Measurements from ENCODE around the gene ASTN2. TPM values are rescaled to one million over a fixed set of nuclear protein-coding genes. Genes with fewer than 3 reads are reported as not detected.

Gene ASTN2
- total and polyA plus RNA-seq, 9 of the 15 experiments (the other 6 are each of a cell fraction or from before 2014, with no cell fraction given), result 0.56 to 3.5 (median 1.9) TPM

DNA sequence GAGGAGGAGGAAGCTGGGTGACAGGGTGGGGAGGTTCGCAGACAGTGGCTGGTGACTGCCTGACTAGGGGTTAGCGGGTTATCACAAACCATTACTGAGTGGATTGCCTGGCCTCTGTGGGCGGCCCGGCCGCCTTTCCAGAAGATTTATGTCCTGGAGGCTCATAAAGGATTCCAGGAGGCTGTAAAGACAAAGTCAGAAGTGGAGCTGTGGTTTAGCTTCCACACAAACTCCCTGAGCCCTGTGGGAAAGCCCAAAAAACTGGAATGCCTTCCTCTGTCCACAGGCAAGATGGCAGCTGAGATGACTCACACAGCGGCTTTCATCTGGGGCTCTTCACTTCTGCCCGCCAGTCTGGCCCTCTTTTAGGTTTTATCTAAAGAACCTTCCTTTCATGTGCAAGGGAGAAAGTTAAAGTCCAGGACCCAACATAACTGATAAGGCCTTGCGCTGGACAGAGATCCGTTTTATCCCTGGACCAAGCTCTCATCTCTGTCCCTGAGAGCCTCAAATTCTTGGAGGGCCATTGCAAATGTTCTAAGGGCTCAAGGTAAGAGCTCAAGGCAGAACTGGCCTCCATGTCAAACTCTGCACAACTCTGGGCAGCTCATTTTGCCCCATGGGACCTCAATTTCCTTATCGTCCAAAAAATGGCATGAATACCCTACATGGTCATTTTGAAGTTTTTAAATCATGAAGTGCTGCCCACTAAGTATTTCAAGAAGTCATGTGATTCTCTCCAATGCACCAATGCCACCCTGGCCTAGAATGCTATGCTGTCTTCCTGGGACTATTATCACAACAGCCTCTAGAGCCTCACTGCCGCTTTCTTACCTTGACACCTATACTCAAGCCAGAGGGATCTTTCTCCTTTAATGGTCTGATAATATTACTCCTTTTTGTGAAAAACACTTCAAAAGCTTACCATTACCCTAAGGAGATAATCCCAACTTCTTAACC, 977.2 kb downstream of the ASTN2 start (continued):
- TF ChIP-seq, protein P1, sequence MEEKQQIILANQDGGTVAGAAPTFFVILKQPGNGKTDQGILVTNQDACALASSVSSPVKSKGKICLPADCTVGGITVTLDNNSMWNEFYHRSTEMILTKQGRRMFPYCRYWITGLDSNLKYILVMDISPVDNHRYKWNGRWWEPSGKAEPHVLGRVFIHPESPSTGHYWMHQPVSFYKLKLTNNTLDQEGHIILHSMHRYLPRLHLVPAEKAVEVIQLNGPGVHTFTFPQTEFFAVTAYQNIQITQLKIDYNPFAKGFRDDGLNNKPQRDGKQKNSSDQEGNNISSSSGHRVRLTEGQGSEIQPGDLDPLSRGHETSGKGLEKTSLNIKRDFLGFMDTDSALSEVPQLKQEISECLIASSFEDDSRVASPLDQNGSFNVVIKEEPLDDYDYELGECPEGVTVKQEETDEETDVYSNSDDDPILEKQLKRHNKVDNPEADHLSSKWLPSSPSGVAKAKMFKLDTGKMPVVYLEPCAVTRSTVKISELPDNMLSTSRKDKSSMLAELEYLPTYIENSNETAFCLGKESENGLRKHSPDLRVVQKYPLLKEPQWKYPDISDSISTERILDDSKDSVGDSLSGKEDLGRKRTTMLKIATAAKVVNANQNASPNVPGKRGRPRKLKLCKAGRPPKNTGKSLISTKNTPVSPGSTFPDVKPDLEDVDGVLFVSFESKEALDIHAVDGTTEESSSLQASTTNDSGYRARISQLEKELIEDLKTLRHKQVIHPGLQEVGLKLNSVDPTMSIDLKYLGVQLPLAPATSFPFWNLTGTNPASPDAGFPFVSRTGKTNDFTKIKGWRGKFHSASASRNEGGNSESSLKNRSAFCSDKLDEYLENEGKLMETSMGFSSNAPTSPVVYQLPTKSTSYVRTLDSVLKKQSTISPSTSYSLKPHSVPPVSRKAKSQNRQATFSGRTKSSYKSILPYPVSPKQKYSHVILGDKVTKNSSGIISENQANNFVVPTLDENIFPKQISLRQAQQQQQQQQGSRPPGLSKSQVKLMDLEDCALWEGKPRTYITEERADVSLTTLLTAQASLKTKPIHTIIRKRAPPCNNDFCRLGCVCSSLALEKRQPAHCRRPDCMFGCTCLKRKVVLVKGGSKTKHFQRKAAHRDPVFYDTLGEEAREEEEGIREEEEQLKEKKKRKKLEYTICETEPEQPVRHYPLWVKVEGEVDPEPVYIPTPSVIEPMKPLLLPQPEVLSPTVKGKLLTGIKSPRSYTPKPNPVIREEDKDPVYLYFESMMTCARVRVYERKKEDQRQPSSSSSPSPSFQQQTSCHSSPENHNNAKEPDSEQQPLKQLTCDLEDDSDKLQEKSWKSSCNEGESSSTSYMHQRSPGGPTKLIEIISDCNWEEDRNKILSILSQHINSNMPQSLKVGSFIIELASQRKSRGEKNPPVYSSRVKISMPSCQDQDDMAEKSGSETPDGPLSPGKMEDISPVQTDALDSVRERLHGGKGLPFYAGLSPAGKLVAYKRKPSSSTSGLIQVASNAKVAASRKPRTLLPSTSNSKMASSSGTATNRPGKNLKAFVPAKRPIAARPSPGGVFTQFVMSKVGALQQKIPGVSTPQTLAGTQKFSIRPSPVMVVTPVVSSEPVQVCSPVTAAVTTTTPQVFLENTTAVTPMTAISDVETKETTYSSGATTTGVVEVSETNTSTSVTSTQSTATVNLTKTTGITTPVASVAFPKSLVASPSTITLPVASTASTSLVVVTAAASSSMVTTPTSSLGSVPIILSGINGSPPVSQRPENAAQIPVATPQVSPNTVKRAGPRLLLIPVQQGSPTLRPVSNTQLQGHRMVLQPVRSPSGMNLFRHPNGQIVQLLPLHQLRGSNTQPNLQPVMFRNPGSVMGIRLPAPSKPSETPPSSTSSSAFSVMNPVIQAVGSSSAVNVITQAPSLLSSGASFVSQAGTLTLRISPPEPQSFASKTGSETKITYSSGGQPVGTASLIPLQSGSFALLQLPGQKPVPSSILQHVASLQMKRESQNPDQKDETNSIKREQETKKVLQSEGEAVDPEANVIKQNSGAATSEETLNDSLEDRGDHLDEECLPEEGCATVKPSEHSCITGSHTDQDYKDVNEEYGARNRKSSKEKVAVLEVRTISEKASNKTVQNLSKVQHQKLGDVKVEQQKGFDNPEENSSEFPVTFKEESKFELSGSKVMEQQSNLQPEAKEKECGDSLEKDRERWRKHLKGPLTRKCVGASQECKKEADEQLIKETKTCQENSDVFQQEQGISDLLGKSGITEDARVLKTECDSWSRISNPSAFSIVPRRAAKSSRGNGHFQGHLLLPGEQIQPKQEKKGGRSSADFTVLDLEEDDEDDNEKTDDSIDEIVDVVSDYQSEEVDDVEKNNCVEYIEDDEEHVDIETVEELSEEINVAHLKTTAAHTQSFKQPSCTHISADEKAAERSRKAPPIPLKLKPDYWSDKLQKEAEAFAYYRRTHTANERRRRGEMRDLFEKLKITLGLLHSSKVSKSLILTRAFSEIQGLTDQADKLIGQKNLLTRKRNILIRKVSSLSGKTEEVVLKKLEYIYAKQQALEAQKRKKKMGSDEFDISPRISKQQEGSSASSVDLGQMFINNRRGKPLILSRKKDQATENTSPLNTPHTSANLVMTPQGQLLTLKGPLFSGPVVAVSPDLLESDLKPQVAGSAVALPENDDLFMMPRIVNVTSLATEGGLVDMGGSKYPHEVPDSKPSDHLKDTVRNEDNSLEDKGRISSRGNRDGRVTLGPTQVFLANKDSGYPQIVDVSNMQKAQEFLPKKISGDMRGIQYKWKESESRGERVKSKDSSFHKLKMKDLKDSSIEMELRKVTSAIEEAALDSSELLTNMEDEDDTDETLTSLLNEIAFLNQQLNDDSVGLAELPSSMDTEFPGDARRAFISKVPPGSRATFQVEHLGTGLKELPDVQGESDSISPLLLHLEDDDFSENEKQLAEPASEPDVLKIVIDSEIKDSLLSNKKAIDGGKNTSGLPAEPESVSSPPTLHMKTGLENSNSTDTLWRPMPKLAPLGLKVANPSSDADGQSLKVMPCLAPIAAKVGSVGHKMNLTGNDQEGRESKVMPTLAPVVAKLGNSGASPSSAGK (IDR thresholded peaks at IDR 0.05), result no peak; the same call in 1 of the 2 replicates
- TF ChIP-seq ZNF217 (CRISPR knock-in tag; IDR thresholded peaks at IDR 0.05) (no peak), MXI1 (IDR thresholded peaks at IDR 0.05; ENCODE audit: low read depth, low read length) (no peak), ZNF41 (CRISPR knock-in tag; conservative IDR thresholded peaks at IDR 0.05) (peak; percentile 38; the same call in 1 of the 2 replicates), ZNF444 (CRISPR knock-in tag; IDR thresholded peaks at IDR 0.05) (no peak), NRF1 (conservative IDR thresholded peaks at IDR 0.05 in 1 of 2, IDR thresholded peaks at IDR 0.05 in 1 of 2) (peak; percentile 58 to 64), HIVEP1 (CRISPR knock-in tag; IDR thresholded peaks at IDR 0.05) (peak; percentile 9; the same call in 1 of the 2 replicates), JUNB (CRISPR knock-in tag; conservative IDR thresholded peaks at IDR 0.05) (no peak; the same call in none of the 2 replicates), ZNF146 (CRISPR knock-in tag; IDR thresholded peaks at IDR 0.05; ENCODE audit: unreplicated experiment) (no peak), DIDO1 (tag; IDR thresholded peaks at IDR 0.05; ENCODE audit: low read depth) (no peak), LCOR (CRISPR knock-in tag; IDR thresholded peaks at IDR 0.05) (no peak), NR1H2 (CRISPR knock-in tag; IDR thresholded peaks at IDR 0.05) (no peak), ZNF589 (CRISPR knock-in tag; IDR thresholded peaks at IDR 0.05; ENCODE audit: low read depth) (no peak), HMG20B (CRISPR knock-in tag; IDR thresholded peaks at IDR 0.05) (no peak), SOX6 (IDR thresholded peaks at IDR 0.05) (peak; percentile 49)
- TF ChIP-seq, protein P2, sequence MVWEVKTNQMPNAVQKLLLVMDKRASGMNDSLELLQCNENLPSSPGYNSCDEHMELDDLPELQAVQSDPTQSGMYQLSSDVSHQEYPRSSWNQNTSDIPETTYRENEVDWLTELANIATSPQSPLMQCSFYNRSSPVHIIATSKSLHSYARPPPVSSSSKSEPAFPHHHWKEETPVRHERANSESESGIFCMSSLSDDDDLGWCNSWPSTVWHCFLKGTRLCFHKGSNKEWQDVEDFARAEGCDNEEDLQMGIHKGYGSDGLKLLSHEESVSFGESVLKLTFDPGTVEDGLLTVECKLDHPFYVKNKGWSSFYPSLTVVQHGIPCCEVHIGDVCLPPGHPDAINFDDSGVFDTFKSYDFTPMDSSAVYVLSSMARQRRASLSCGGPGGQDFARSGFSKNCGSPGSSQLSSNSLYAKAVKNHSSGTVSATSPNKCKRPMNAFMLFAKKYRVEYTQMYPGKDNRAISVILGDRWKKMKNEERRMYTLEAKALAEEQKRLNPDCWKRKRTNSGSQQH (CRISPR knock-in tag; IDR thresholded peaks at IDR 0.05), result no peak

Data from K562 (cell line).